ENCODE data around the gene REST.
A peak's percentile ranks its signal among the peaks of the same experiment; 100 is the strongest.
"Not testable (repeated sequence)": the region's sequence is repeated elsewhere in the genome, so short reads cannot be mapped to it uniquely, and the experiment has no call there.

Gene REST

GRCh38 chr4:56907489-56908205 lies at the start of gene REST:
Gene REST, plus strand, starts transcription at chr4:56907900. Its CDS starts 2,739 bp downstream, at chr4:56910639.
- DNase-seq: peak; percentile 73

- no peak for DNase-seq
These were observed 47.9 kb upstream of the REST start for GRCh38 chr4:56859841-56860240.

GRCh38 chr4:56860781-56861180 lies 46.9 kb upstream of the REST start:
- DNase-seq: no peak

GRCh38 chr4:56861360-56861759 lies 46.3 kb upstream of the REST start:
- DNase-seq: no peak

GRCh38 chr4:56863441-56864139 lies 44.1 kb upstream of the REST start:
- DNase-seq: peak; percentile 58

- no peak for DNase-seq
These were observed 36.8 kb upstream of the REST start for GRCh38 chr4:56870946-56871345.

GRCh38 chr4:56871371-56871866 lies 36.3 kb upstream of the REST start:
- peak; percentile 23 for DNase-seq

GRCh38 chr4:56874166-56874565 lies 33.5 kb upstream of the REST start:
- no peak for DNase-seq

GRCh38 chr4:56874923-56875322 lies 32.8 kb upstream of the REST start:
- DNase-seq: no peak

GRCh38 chr4:56876264-56876663 lies 31.4 kb upstream of the REST start:
- no peak for DNase-seq

- peak; percentile 83 for DNase-seq
These were observed 27.7 kb upstream of the REST start for GRCh38 chr4:56879996-56880395.

- DNase-seq: peak; percentile 69
These were observed 27.1 kb upstream of the REST start for GRCh38 chr4:56880572-56880971.

GRCh38 chr4:56884511-56884910 lies 23.2 kb upstream of the REST start:
- DNase-seq: not testable (repeated sequence)

GRCh38 chr4:56892691-56893090 lies 15.0 kb upstream of the REST start:
- peak; percentile 16 for DNase-seq

- not testable (repeated sequence) for DNase-seq
These were observed 9.9 kb upstream of the REST start for GRCh38 chr4:56897842-56898241.

GRCh38 chr4:56900186-56900585 lies 7.5 kb upstream of the REST start:
- not testable (repeated sequence) for DNase-seq

- DNase-seq: no peak
These were observed 5.0 kb upstream of the REST start for GRCh38 chr4:56902703-56903102.

- no peak for DNase-seq
These were observed 1.9 kb upstream of the REST start for GRCh38 chr4:56905796-56906195.

- peak; percentile 16 for DNase-seq
These were observed 959 bp upstream of the REST start for GRCh38 chr4:56906489-56907393.

GRCh38 chr4:56908206-56909085 lies 746 bp downstream of the REST start:
- peak; percentile 68 for DNase-seq

GRCh38 chr4:56909086-56909894 lies 1.6 kb downstream of the REST start:
- peak; percentile 68 for DNase-seq

Measured in inflammatory macrophage treated with lipopolysaccharide for 4 hours (primary cell).